CD1c-positive myeloid dendritic cell (primary cell): ENCODE results near the gene PYGO1.
"Not testable (repeated sequence)": the region's sequence is repeated elsewhere in the genome, so short reads cannot be mapped to it uniquely, and the experiment has no call there.

Source experiments
- DNase-seq: peaks from one replicate; pipeline ENCODE4 v3.0.0-alpha.2; 2016; ENCODE audit errors: extremely low spot score

The PYGO1 gene

DNA sequence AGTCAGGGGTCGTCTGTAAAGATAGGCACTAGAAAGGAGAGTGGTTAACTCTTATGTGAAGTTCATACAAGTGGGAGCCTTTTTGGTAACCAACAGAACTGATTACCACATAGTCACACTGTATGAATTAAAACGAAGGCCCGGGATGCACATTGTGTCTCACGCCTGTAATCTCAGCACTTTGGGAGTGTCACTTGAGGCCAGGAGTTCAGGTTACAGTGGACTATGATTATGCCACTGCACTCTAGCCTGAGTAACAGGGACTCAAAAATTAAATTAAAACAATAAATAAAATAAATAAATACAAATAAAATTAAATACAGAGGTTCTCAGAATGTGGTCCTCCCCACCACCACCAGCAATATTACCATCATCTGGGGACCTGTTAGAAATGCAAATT lies 80.6 kb downstream of the PYGO1 start:
- DNase-seq = no peak

DNA sequence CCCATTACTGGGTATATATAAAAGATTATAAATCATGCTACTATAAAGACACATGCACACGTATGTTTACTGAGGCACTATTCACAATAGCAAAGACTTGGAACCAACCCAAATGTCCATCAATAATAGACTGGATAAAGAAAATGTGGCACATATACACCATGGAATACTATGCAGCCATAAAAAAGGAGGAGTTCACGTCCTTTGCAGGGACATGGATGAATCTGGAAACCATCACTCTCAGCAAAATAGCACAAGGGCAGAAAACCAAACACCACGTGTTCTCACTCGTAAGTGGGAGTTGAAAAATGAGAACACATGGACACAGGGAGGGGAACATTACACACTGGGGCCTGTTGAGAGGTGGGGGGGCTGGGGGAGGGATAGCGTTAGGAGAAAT lies 82.7 kb downstream of the PYGO1 start:
- DNase-seq = not testable (repeated sequence)

DNA sequence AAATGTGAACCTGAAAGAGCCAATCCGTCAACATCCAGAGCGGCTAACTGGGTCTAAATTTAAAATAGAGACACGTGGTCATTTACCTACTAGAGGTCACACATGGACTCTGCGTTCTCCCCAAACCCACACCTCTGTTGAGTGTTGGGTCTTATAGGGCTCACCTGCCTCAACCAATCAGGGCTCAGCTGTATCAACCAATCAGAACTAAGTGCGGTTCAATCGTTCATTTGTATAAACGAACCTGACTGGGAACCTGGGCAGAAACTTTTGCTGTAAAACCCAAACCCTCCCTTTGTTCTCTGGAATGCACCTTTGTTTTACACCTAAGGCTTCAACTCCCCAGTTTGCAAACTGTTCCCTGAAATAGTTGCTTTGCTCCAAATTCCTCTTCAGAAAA lies 89.0 kb downstream of the PYGO1 start:
- DNase-seq = no peak

DNA sequence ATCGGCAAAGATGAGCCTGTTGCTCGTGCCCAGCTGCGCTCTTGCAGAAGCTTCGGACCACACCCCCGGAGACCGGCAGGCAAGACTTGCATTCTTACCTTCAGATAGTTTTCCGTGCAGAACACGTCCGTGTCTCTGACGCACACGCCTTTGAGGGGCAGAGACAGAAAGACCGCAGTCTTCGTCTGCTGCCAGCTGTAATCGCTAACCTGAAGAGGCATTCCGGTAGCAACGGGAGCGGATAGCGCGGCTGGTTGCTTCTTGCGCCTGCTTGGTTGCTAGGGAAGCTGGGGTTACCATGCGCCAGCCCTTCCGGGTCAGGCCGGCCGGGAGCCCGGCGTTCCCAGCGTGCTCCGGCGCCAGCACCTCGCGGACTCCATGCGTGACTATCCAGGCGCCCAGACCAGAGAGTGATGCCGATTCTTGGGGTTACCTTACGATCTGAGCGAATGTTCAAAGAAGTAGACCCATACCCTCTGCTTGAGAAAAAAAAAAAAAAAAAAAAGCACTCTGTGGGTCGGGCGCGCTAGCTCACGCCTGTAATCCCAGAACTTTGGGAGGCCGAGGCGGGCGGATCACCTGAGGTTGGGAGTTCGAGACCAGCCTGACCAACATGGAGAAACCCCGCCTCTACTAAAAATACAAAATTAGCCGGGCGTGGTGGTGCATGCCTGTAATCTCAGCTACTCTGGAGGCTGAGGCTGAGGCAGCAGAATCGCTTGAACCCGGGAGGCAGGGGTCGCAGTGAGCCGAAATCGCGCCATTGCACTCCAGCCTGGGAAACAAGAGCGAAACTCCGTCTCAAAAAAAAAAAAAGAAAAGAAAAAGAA lies 89.8 kb downstream of the PYGO1 start:
- DNase-seq = peak; percentile 88

DNA sequence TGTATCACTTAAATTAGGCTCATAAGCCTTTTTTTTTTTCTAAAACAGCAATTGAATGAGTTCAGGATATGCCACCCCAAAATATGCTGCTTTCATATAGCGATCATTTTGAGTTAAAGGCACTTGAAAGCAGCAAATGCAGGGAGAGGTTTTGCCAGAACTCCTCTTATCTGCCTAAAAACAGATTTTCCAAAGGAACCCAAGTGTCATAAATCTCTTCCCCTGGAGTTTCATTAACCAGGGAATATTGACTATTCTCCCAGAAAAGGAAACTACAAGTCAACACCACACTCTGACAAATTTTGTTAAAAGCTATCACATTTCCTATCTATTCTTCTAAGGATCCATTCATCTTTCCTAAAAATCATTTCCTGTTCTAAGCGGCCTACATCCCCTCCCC lies 91.4 kb downstream of the PYGO1 start:
- no peak for DNase-seq

DNA sequence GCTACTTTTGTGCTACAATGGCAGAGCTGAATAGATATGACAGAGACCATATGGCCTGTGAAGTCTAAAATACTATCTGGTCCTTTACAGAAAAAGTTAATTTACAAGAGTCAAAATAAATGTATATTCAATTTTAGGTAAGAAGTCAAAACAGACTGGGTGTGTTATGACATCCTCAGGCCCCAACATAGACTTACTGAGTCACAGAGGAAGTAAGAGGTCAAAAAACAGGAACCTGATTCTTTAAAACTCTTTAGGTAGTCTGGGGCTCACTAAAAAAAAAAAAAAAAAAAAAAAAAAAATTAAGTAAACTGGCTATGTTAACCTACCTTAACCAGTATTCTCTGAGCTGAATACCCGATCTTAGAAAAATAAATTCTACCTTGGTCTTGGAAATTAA lies 93.2 kb downstream of the PYGO1 start:
- peak; percentile 70 for DNase-seq

DNA sequence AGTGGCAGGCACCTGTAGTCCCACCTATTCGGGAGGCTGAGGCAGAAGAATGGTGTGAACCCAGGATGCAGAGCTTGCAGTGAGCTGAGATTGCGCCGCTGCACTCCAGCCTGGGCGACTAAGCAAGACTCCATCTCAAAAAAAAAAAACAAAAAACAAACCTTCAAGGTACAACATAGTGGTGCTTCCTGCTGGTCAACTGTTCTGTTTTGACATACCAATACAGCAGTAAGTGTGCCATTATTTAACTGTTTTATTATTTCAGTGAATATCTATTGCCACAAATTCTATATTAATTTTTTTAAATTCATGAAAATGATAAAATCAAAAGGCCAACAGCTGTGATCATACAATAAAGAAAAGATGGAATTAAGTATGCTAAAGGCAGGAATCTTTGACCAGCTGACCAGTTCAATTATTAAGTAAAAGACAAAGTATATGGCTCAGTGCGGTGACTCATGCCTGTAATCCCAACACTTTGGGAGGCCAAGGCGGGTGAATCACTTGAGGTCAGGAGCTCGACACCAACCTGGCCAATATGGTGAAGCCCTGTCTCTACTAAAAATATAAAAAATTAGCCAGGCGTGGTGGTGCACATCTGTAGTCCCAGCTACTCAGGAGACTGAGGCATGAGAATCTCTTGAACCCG lies 99.1 kb downstream of the PYGO1 start:
- not testable (repeated sequence) for DNase-seq
